Activated T-cell treated with anti-CD3 and anti-CD28 coated beads, Interleukin-2, amount 50 U/mL, for 24 hours (primary cell): ENCODE measurements around the gene PHLPP1.
"Not testable (repeated sequence)": the region's sequence is repeated elsewhere in the genome, so short reads cannot be mapped to it uniquely, and the experiment has no call there.

Experiments used
- DNase-seq: peaks from one replicate; pipeline ENCODE4 v3.0.0-alpha.2; 2020
- H3K27ac Mint-ChIP-seq: 2 replicates; pipeline ENCODE4 v1.8.0; 2020; ENCODE audit warnings: mild to moderate bottlenecking, mixed read lengths
- H3K27me3 Mint-ChIP-seq: 2 replicates; pipeline ENCODE4 v1.8.0; 2020; ENCODE audit warnings: mixed read lengths
- H3K36me3 Mint-ChIP-seq: 2 replicates; pipeline ENCODE4 v1.8.0; 2020; ENCODE audit warnings: low read depth, mixed read lengths
- H3K4me1 Mint-ChIP-seq: 2 replicates; pipeline ENCODE4 v1.8.0; 2020; ENCODE audit warnings: low read depth, mixed read lengths
- H3K4me3 Mint-ChIP-seq: 2 replicates; pipeline ENCODE4 v1.8.0; 2020; ENCODE audit warnings: mild to moderate bottlenecking, moderate library complexity, mixed read lengths
- H3K9me3 Mint-ChIP-seq: 2 replicates; pipeline ENCODE4 v1.8.0; 2020; ENCODE audit warnings: mixed read lengths

PHLPP1 gene

GRCh38 chr18:62715436-62715758, at the start of gene PHLPP1:
Gene PHLPP1 (plus strand): TSS chr18:62715541. CDS start chr18:62715684, 143 bp downstream.
- DNase-seq: no peak
- H3K27ac Mint-ChIP-seq: peak within 1 kb of the TSS; percentile 88
- H3K36me3 Mint-ChIP-seq: no peaks in the 10 kb centered on the region
- peaks cover 42% of the 10 kb centered on the region for H3K4me1 Mint-ChIP-seq
- H3K4me3 Mint-ChIP-seq: peak within 1 kb of the TSS; percentile 83
- peaks cover 5% of the 10 kb centered on the region for H3K27me3 Mint-ChIP-seq
- no peaks in the 10 kb centered on the region for H3K9me3 Mint-ChIP-seq

- Mint-ChIP-seq H3K4me1 (peaks cover 10% of the 10 kb centered on the region), H3K27ac (no peak overlapping the region), H3K27me3 (no peaks in the 10 kb centered on the region), H3K4me3 (no peak overlapping the region), H3K36me3 (no peaks in the 10 kb centered on the region), H3K9me3 (peaks cover 14% of the 10 kb centered on the region)
- DNase-seq: no peak
Measured at GRCh38 chr18:62669225-62669624, 46.1 kb upstream of the PHLPP1 start.

- DNase-seq: no peak
- H3K9me3 Mint-ChIP-seq: peaks cover 20% of the 10 kb centered on the region
- H3K27ac Mint-ChIP-seq: no peak overlapping the region
- no peaks in the 10 kb centered on the region for H3K36me3 Mint-ChIP-seq
- no peaks in the 10 kb centered on the region for H3K27me3 Mint-ChIP-seq
- peaks cover 10% of the 10 kb centered on the region for H3K4me1 Mint-ChIP-seq
- H3K4me3 Mint-ChIP-seq: no peak overlapping the region
Measured at GRCh38 chr18:62670573-62670972, 44.8 kb upstream of the PHLPP1 start.

- Mint-ChIP-seq H3K27me3 (peaks cover 2% of the 10 kb centered on the region), H3K4me3 (no peak overlapping the region), H3K27ac (no peak overlapping the region), H3K36me3 (no peaks in the 10 kb centered on the region), H3K4me1 (peaks cover 10% of the 10 kb centered on the region), H3K9me3 (peaks cover 20% of the 10 kb centered on the region)
- DNase-seq: no peak
Measured at GRCh38 chr18:62672600-62672999, 42.7 kb upstream of the PHLPP1 start.

GRCh38 chr18:62678847-62679485, 36.4 kb upstream of the PHLPP1 start:
- Mint-ChIP-seq H3K36me3 (no peaks in the 10 kb centered on the region), H3K9me3 (peaks cover 6% of the 10 kb centered on the region), H3K4me3 (no peak overlapping the region), H3K4me1 (no peaks in the 10 kb centered on the region), H3K27me3 (peaks cover 4% of the 10 kb centered on the region), H3K27ac (no peak overlapping the region)
- no peak for DNase-seq

GRCh38 chr18:62682371-62682770, 33.0 kb upstream of the PHLPP1 start:
- H3K36me3 Mint-ChIP-seq: no peaks in the 10 kb centered on the region
- no peak for DNase-seq
- peaks cover 10% of the 10 kb centered on the region for H3K27me3 Mint-ChIP-seq
- H3K27ac Mint-ChIP-seq: no peak overlapping the region
- peaks cover 7% of the 10 kb centered on the region for H3K9me3 Mint-ChIP-seq
- no peaks in the 10 kb centered on the region for H3K4me1 Mint-ChIP-seq
- no peak overlapping the region for H3K4me3 Mint-ChIP-seq

GRCh38 chr18:62683935-62684334, 31.4 kb upstream of the PHLPP1 start:
- no peak for DNase-seq
- H3K27ac Mint-ChIP-seq: no peak overlapping the region
- H3K4me1 Mint-ChIP-seq: no peaks in the 10 kb centered on the region
- peaks cover 16% of the 10 kb centered on the region for H3K9me3 Mint-ChIP-seq
- peaks cover 6% of the 10 kb centered on the region for H3K36me3 Mint-ChIP-seq
- peaks cover 10% of the 10 kb centered on the region for H3K27me3 Mint-ChIP-seq
- no peak overlapping the region for H3K4me3 Mint-ChIP-seq

GRCh38 chr18:62688743-62689317, 26.5 kb upstream of the PHLPP1 start:
- DNase-seq: no peak
- H3K4me1 Mint-ChIP-seq: no peaks in the 10 kb centered on the region
- peaks cover 10% of the 10 kb centered on the region for H3K36me3 Mint-ChIP-seq
- no peak overlapping the region for H3K27ac Mint-ChIP-seq
- H3K4me3 Mint-ChIP-seq: no peak overlapping the region
- H3K9me3 Mint-ChIP-seq: peaks cover 30% of the 10 kb centered on the region
- peaks cover 27% of the 10 kb centered on the region for H3K27me3 Mint-ChIP-seq

GRCh38 chr18:62690236-62690815, 25.0 kb upstream of the PHLPP1 start:
- DNase-seq: no peak
- Mint-ChIP-seq H3K4me3 (no peak overlapping the region), H3K36me3 (peaks cover 10% of the 10 kb centered on the region), H3K4me1 (no peaks in the 10 kb centered on the region), H3K27me3 (peaks cover 23% of the 10 kb centered on the region), H3K9me3 (peaks cover 30% of the 10 kb centered on the region), H3K27ac (no peak overlapping the region)

- H3K27ac Mint-ChIP-seq: no peak overlapping the region
- peaks cover 19% of the 10 kb centered on the region for H3K27me3 Mint-ChIP-seq
- DNase-seq: no peak
- H3K4me1 Mint-ChIP-seq: no peaks in the 10 kb centered on the region
- H3K9me3 Mint-ChIP-seq: peaks cover 15% of the 10 kb centered on the region
- no peak overlapping the region for H3K4me3 Mint-ChIP-seq
- peaks cover 5% of the 10 kb centered on the region for H3K36me3 Mint-ChIP-seq
Measured at GRCh38 chr18:62693659-62694058, 21.7 kb upstream of the PHLPP1 start.

GRCh38 chr18:62697636-62698035, 17.7 kb upstream of the PHLPP1 start:
- Mint-ChIP-seq H3K9me3 (no peaks in the 10 kb centered on the region), H3K4me3 (no peak overlapping the region), H3K36me3 (no peaks in the 10 kb centered on the region), H3K27ac (no peak overlapping the region), H3K27me3 (peaks cover 16% of the 10 kb centered on the region), H3K4me1 (no peaks in the 10 kb centered on the region)
- no peak for DNase-seq

GRCh38 chr18:62702259-62702658, 13.1 kb upstream of the PHLPP1 start:
- DNase-seq: no peak
- H3K27ac Mint-ChIP-seq: no peak overlapping the region
- peaks cover 10% of the 10 kb centered on the region for H3K27me3 Mint-ChIP-seq
- no peaks in the 10 kb centered on the region for H3K36me3 Mint-ChIP-seq
- H3K4me3 Mint-ChIP-seq: no peak overlapping the region
- no peaks in the 10 kb centered on the region for H3K4me1 Mint-ChIP-seq
- H3K9me3 Mint-ChIP-seq: no peaks in the 10 kb centered on the region

GRCh38 chr18:62706879-62707278, 8.5 kb upstream of the PHLPP1 start:
- H3K4me3 Mint-ChIP-seq: not testable (repeated sequence)

GRCh38 chr18:62709908-62710307, 5.4 kb upstream of the PHLPP1 start:
- not testable (repeated sequence) for H3K4me3 Mint-ChIP-seq, DNase-seq, H3K27ac Mint-ChIP-seq, H3K36me3 Mint-ChIP-seq, H3K27me3 Mint-ChIP-seq, H3K9me3 Mint-ChIP-seq, H3K4me1 Mint-ChIP-seq

More at GRCh38 chr18:62706879-62707278, 8.5 kb upstream of the PHLPP1 start:
- not testable (repeated sequence) for H3K27me3 Mint-ChIP-seq, H3K27ac Mint-ChIP-seq, DNase-seq, H3K9me3 Mint-ChIP-seq, H3K4me1 Mint-ChIP-seq, H3K36me3 Mint-ChIP-seq

GRCh38 chr18:62710417-62710816, 4.9 kb upstream of the PHLPP1 start:
- Mint-ChIP-seq H3K27ac (no peak overlapping the region), H3K4me1 (peaks cover 9% of the 10 kb centered on the region), H3K4me3 (no peak overlapping the region), H3K27me3 (no peaks in the 10 kb centered on the region), H3K36me3 (no peaks in the 10 kb centered on the region), H3K9me3 (no peaks in the 10 kb centered on the region)
- no peak for DNase-seq
